Left lung (tissue), 14 donors: ENCODE data around the gene GTF2B. TPM values are rescaled to one million over a fixed set of nuclear protein-coding genes. Genes with fewer than 3 reads are reported as not detected.
"Not testable (repeated sequence)": the region's sequence is repeated elsewhere in the genome, so short reads cannot be mapped to it uniquely, and the experiment has no call there.

Source experiments
- ATAC-seq: fragments of 200-7000 bp; cut with Tn5 transposase; one replicate; pipeline ENCODE4 v1.9.1; 2020; ENCODE audit warnings: moderate library complexity
- DNase-seq, 4 donors: peaks; one replicate each; pipeline ENCODE4 v3.0.0-alpha.2; 2013 to 2020
- H3K27ac ChIP-seq, 2 donors: fragments of 200-600 bp; sonication (generic) in 1 of 2; one replicate each; pipeline versions ENCODE4 v1.5.0 to v1.8.0; 2020 to 2021
- H3K27me3 ChIP-seq, 2 donors: fragments of 200-600 bp; sonication (generic) in 1 of 2; one replicate each; pipeline versions ENCODE4 v1.5.0 to v1.8.0; 2020 to 2021
- H3K36me3 ChIP-seq, 2 donors: fragments of 200-600 bp; sonication (generic) in 1 of 2; one replicate each; pipeline versions ENCODE4 v1.5.0 to v1.8.0; 2020 to 2021
- H3K4me1 ChIP-seq, 2 donors: fragments of 200-600 bp; one replicate each; pipeline ENCODE4 v1.8.0; 2021
- H3K4me3 ChIP-seq, 2 donors: fragments of 200-600 bp; sonication (generic) in 1 of 2; one replicate each; pipeline versions ENCODE4 v1.5.0 to v1.8.0; 2020 to 2021; ENCODE audit warnings: mild to moderate bottlenecking in 1 of 2
- H3K9me3 ChIP-seq, 2 donors: fragments of 200-600 bp; sonication (generic) in 1 of 2; one replicate each; pipeline versions ENCODE4 v1.5.0 to v1.8.0; 2020 to 2021
- CTCF ChIP-seq, 2 donors: fragments of 200-600 bp; sonication (generic) in 1 of 2; IDR thresholded peaks; one replicate each; pipeline versions ENCODE4 v1.5.0 to v1.8.0; 2021; ENCODE audit warnings: antibody characterized with exemption in 2 of 2
- intact Hi-C, 2 donors: fragments of 100-400 bp; cut with DNase I; formaldehyde crosslinking; loops; one replicate each; pipeline versions ENCODE4 v1.11.2 to v1.14.2; 2022
- long read RNA-seq, 12 donors: library from polyadenylated mRNA in 2 of 12; unstranded in 2 of 12; transcript quantifications; one replicate each; pipeline ENCODE4 v2.0.0 and lab custom pipeline, GENCODE V29; 2019 to 2026
- polyA plus RNA-seq, 6 donors: library from polyadenylated mRNA; unstranded; fragments of 120-200 nt; gene quantifications; one replicate each; pipeline ENCODE4 v1.2.1, GENCODE V29; 2013; ENCODE audit not compliant: insufficient read length in 6 of 6
- total RNA-seq, 2 donors: library from RNA; stranded (reverse); fragmentation: NEBNext Ultra II Directional; extraction: Animal tissue kit (Norgen Biotek cat#: 25700); gene quantifications; one replicate each; pipeline ENCODE4 v1.2.1, GENCODE V29; 2021
- donor health status: DM: no; HTN: yes; CAD: no.
- donor health status: DM: no; HTN: no; CAD: no.

Gene GTF2B
- total RNA-seq (10 to 100 TPM; 21.6 to 22.9 TPM), polyA plus RNA-seq (10 to 100 TPM; 40.7 to 44.5 (median 43.2) TPM)
- long read RNA-seq, donor 1, transcript GTF2B-201 (7 exons, 1,351 nt), result major isoform, 31 of 38 reads
- long read RNA-seq, donor 1, partial matches to known transcripts, result 6 of 38 reads
- long read RNA-seq, donor 1, other reads (novel, unspliced or antisense), result 0 of 38 reads
- long read RNA-seq, donor 2, transcript GTF2B-201 (7 exons, 1,351 nt), result major isoform, 23 of 74 reads
- long read RNA-seq, donor 2, partial matches to known transcripts, result 51 of 74 reads
- long read RNA-seq, donor 2, other reads (novel, unspliced or antisense), result 0 of 74 reads
- long read RNA-seq, donor 3, transcript GTF2B-201 (7 exons, 1,351 nt), result major isoform, 23 of 23 reads
- long read RNA-seq, donor 3, partial matches to known transcripts, result 0 of 23 reads
- long read RNA-seq, donor 3, other reads (novel, unspliced or antisense), result 0 of 23 reads
- long read RNA-seq, donor 4, transcript GTF2B-201 (7 exons, 1,351 nt), result major isoform, 21 of 22 reads
- long read RNA-seq, donor 4, partial matches to known transcripts, result 1 of 22 reads
- long read RNA-seq, donor 4, other reads (novel, unspliced or antisense), result 0 of 22 reads
- long read RNA-seq, donor 5, transcript GTF2B-201 (7 exons, 1,351 nt), result major isoform, 21 of 21 reads
- long read RNA-seq, donor 5, partial matches to known transcripts, result 0 of 21 reads
- long read RNA-seq, donor 5, other reads (novel, unspliced or antisense), result 0 of 21 reads
- long read RNA-seq, donor 6, transcript GTF2B-201 (7 exons, 1,351 nt), result major isoform, 23 of 23 reads
- long read RNA-seq, donor 6, partial matches to known transcripts, result 0 of 23 reads
- long read RNA-seq, donor 6, other reads (novel, unspliced or antisense), result 0 of 23 reads
- long read RNA-seq, donor 7, transcript GTF2B-201 (7 exons, 1,351 nt), result major isoform, 15 of 29 reads
- long read RNA-seq, donor 7, partial matches to known transcripts, result 14 of 29 reads
- long read RNA-seq, donor 7, other reads (novel, unspliced or antisense), result 0 of 29 reads
- long read RNA-seq, donor 8, transcript GTF2B-201 (7 exons, 1,351 nt), result major isoform, 16 of 16 reads
- long read RNA-seq, donor 8, partial matches to known transcripts, result 0 of 16 reads
- long read RNA-seq, donor 8, other reads (novel, unspliced or antisense), result 0 of 16 reads
- long read RNA-seq, donor 9, result 0 reads
- long read RNA-seq, donor 10, transcript GTF2B-201 (7 exons, 1,351 nt), result major isoform, 19 of 20 reads
- long read RNA-seq, donor 10, partial matches to known transcripts, result 1 of 20 reads
- long read RNA-seq, donor 10, other reads (novel, unspliced or antisense), result 0 of 20 reads
- long read RNA-seq, donor 11, transcript GTF2B-201 (7 exons, 1,351 nt), result major isoform, 22 of 27 reads
- long read RNA-seq, donor 11, partial matches to known transcripts, result 5 of 27 reads
- long read RNA-seq, donor 11, other reads (novel, unspliced or antisense), result 0 of 27 reads
- long read RNA-seq, donor 12, transcript GTF2B-201 (7 exons, 1,351 nt), result major isoform, 22 of 27 reads
- long read RNA-seq, donor 12, partial matches to known transcripts, result 5 of 27 reads
- long read RNA-seq, donor 12, other reads (novel, unspliced or antisense), result 0 of 27 reads

- ATAC-seq, result peak; percentile 96
- no peak for TF ChIP-seq CTCF (IDR thresholded peaks at IDR 0.05)
Observed at GRCh38 chr1:88891318-88891950, at the start of gene GTF2B. GTF2B (minus strand) TSS chr1:88891567; CDS start chr1:88891499, 68 bp downstream.

GRCh38 chr1:88938528-88938927, 47.2 kb upstream of the GTF2B start:
- peaks cover 0 to 92% of the 10 kb centered on the region in 2 donors for H3K36me3 ChIP-seq
- intact Hi-C loops, DNase-seq, ATAC-seq, H3K27me3 ChIP-seq, H3K4me3 ChIP-seq, H3K4me1 ChIP-seq, H3K9me3 ChIP-seq, H3K27ac ChIP-seq: not testable (repeated sequence)

More at GRCh38 chr1:88891318-88891950, at the start of gene GTF2B:
- intact Hi-C loops, result no loop called here
- Histone ChIP-seq H3K27ac (peak within 1 kb of the TSS; percentile 93 to 97), H3K27me3 (no peaks in the 10 kb centered on the region), H3K36me3 (peaks cover 0 to 10% of the 10 kb centered on the region in 2 donors), H3K9me3 (no peaks in the 10 kb centered on the region), H3K4me1 (peaks cover 20 to 34% of the 10 kb centered on the region in 2 donors), H3K4me3 (peak within 1 kb of the TSS; percentile 89 to 97)
- peak; percentile 91 to 95 (median 93) for DNase-seq

- ATAC-seq, result no peak
- Histone ChIP-seq H3K36me3 (peaks cover 0 to 86% of the 10 kb centered on the region in 2 donors), H3K27me3 (no peaks in the 10 kb centered on the region), H3K4me1 (no peaks in the 10 kb centered on the region), H3K9me3 (no peaks in the 10 kb centered on the region), H3K4me3 (no peak overlapping the region), H3K27ac (no peak overlapping the region)
- no peak for DNase-seq
- intact Hi-C loops, result no loop called here
- no peak for TF ChIP-seq CTCF (IDR thresholded peaks at IDR 0.05)
Observed at GRCh38 chr1:88936760-88937342, 45.5 kb upstream of the GTF2B start.

GRCh38 chr1:88936223-88936523, 44.8 kb upstream of the GTF2B start:
- H3K36me3 ChIP-seq, result peaks cover 0 to 79% of the 10 kb centered on the region in 2 donors
- no peaks in the 10 kb centered on the region for H3K9me3 ChIP-seq
- no peak for TF ChIP-seq CTCF (IDR thresholded peaks at IDR 0.05)
- DNase-seq (no peak), ATAC-seq (no peak)
- no peaks in the 10 kb centered on the region for H3K27me3 ChIP-seq
- intact Hi-C loops, result no loop called here
- no peaks in the 10 kb centered on the region for H3K4me1 ChIP-seq
- no peak overlapping the region for H3K4me3 ChIP-seq
- no peak overlapping the region for H3K27ac ChIP-seq
